GM12878 (cell line): ENCODE data around the gene DNMT3L. TPM values are rescaled to one million over a fixed set of nuclear protein-coding genes. Genes with fewer than 3 reads are reported as not detected.
"Not testable (repeated sequence)": the region's sequence is repeated elsewhere in the genome, so short reads cannot be mapped to it uniquely, and the experiment has no call there.

Experiments
- ATAC-seq: fragments of 200-7000 bp; cut with Tn5 transposase; 3 replicates; pipeline ENCODE4 v1.9.1; 2020; ENCODE audit warnings: mild to moderate bottlenecking, moderate library complexity
- BruUV-seq: library from RNA; stranded (reverse); fragments of 400-500 nt; replicated peaks from 2 replicates; lab custom pipeline; 2021; lab: Mats Ljungman, UMichigan
- CTCF ChIA-PET: fragments of 300-600 bp; sonication (Branson Sonifier 250); formaldehyde crosslinking; extraction: SDS; loops from one replicate; lab custom pipeline; 2021; ENCODE audit warnings: inconsistent platforms; lab: Yijun Ruan, JAX
- POLR2A ChIA-PET: fragments of 350-600 bp; formaldehyde crosslinking; extraction: SDS; loops from one replicate; lab custom pipeline; 2021; ENCODE audit warnings: inconsistent platforms; lab: Charles Lee
- RAD21 ChIA-PET: fragments of 300-600 bp; sonication (Branson Sonifier 250); formaldehyde crosslinking; loops from one replicate; lab custom pipeline; 2023; ENCODE audit warnings: antibody characterized with exemption; ENCODE audit not compliant: unreplicated experiment; lab: Charles Lee
- SMC1A ChIA-PET: fragments of 300-600 bp; sonication (Branson Sonifier 250); formaldehyde crosslinking; loops from one replicate; lab custom pipeline; 2023; ENCODE audit not compliant: unreplicated experiment, uncharacterized antibody; lab: Charles Lee
- DNase-seq: peaks from one replicate; pipeline ENCODE4 v3.0.0-alpha.2; 2011; ENCODE audit warnings: low read depth, low spot score
- FAIRE-seq: peaks from 3 replicates; lab custom pipeline; 2011; peaks lifted over from hg19 to GRCh38; lab: Jason Lieb, UNC
- H2AFZ ChIP-seq: 2 replicates; pipeline ENCODE4 v1.6.0; 2011; ENCODE audit warnings: low read depth, low read length, control low read depth; ENCODE audit not compliant: control insufficient read depth
- H3K27ac ChIP-seq: 2 replicates; pipeline ENCODE4 v1.5.1; 2011; ENCODE audit warnings: control low read depth; ENCODE audit not compliant: control insufficient read depth, insufficient read depth
- H3K27me3 ChIP-seq, 2 experiments: replicated peaks in 1 of 2; 2 replicates each; pipeline versions ENCODE4 v1.6.0 to v1.6.1; 2011; ENCODE audit warnings: low read length in 1 of 2; ENCODE audit not compliant: control insufficient read depth in 2 of 2, insufficient read depth in 2 of 2
- H3K36me3 ChIP-seq, 2 experiments: 2 replicates each; pipeline ENCODE4 v1.5.1; 2011; ENCODE audit warnings: low read length in 1 of 2; ENCODE audit not compliant: control insufficient read depth in 2 of 2, insufficient read depth in 2 of 2
- H3K4me1 ChIP-seq: 2 replicates; pipeline ENCODE4 v1.6.1; 2011; ENCODE audit warnings: mild to moderate bottlenecking, low read length, moderate library complexity, mixed read lengths; ENCODE audit not compliant: control insufficient read depth, insufficient read depth
- H3K4me2 ChIP-seq: 2 replicates; pipeline ENCODE4 v1.6.0; 2011; ENCODE audit warnings: control low read depth; ENCODE audit not compliant: control insufficient read depth, insufficient read depth
- H3K4me3 ChIP-seq: fragments of 200-600 bp; sonication (generic); 2 replicates; pipeline ENCODE4 v1.5.1; 2016
- H3K79me2 ChIP-seq: 2 replicates; pipeline ENCODE4 v1.6.0; 2011; ENCODE audit warnings: low read length; ENCODE audit not compliant: control insufficient read depth, insufficient read depth
- H3K9ac ChIP-seq: 2 replicates; pipeline ENCODE4 v1.8.0; 2011; ENCODE audit warnings: low read length, control low read depth, mixed read lengths; ENCODE audit not compliant: control insufficient read depth, insufficient read depth
- H3K9me3 ChIP-seq: replicated peaks from 3 replicates; pipeline ENCODE4 v1.5.1; 2011; ENCODE audit warnings: mild to moderate bottlenecking, low read length; ENCODE audit not compliant: control insufficient read depth, insufficient read depth
- H4K20me1 ChIP-seq: 2 replicates; pipeline ENCODE4 v1.6.0; 2011; ENCODE audit not compliant: control insufficient read depth, insufficient read depth
- CTCF ChIP-seq, 3 experiments: IDR thresholded peaks in 2 of 3; conservative IDR thresholded peaks in 1 of 3; 2 replicates each; pipeline ENCODE4 v1.5.1; 2011; ENCODE audit warnings: low read depth in 3 of 3, low read length in 3 of 3, mild to moderate bottlenecking in 3 of 3, control low read depth in 2 of 3, moderate library complexity in 2 of 3, inconsistent platforms in 1 of 3, mixed read lengths in 1 of 3; ENCODE audit not compliant: control insufficient read depth in 2 of 3, insufficient read depth in 1 of 3; ENCODE audit errors: extremely low read depth in 1 of 3
- WGBS: methylation state at CpG from one replicate; pipeline ENCODE4 v1.1.6; 2016; ENCODE audit warnings: low lambda C conversion rate; ENCODE audit not compliant: insufficient replicate concordance, insufficient coverage; ENCODE audit errors: missing lambda C conversion rate; 5-methylcytosine and 5-hydroxymethylcytosine counted together
- in situ Hi-C: fragments of 300-500 bp; cut with MboI; formaldehyde crosslinking; loops from 9 replicates; pipeline ENCODE4 v1.14.3; 2018; ENCODE audit warnings: mixed read lengths
- intact Hi-C: fragments of 100-400 bp; cut with micrococcal nuclease; formaldehyde crosslinking; loops from one replicate; pipeline ENCODE4 v1.14.2; 2022; ENCODE audit not compliant: unreplicated experiment
- polyA plus RNA-seq, 11 experiments: library from polyadenylated mRNA; depleted of rRNA in 4 of 11; unstranded in 6 of 11; stranded (reverse) in 5 of 11; fragments of >200 nt; fragmentation: Nextera tagmentation in 4 of 11; fragmentation: Illumina TruSeq in 1 of 11; extraction: Ambion mirVana in 4 of 11; extraction: Trizol in 1 of 11; gene quantifications; 1 replicate in 1 of 11; 2 replicates in 10 of 11; pipeline versions ENCODE4 v1.2.1 to v1.2.3, GENCODE V29; 2011 to 2016; ENCODE audit warnings: inconsistent platforms in 2 of 11, missing spikeins in 2 of 11, low read depth in 1 of 11
- total RNA-seq, 4 experiments: library from RNA; depleted of rRNA in 3 of 4; stranded (reverse); fragments of >200 nt in 3 of 4; fragmentation: Illumina TruSeq in 1 of 4; extraction: Trizol in 1 of 4; gene quantifications; 2 replicates each; pipeline versions ENCODE4 v1.2.1 to v1.2.3, GENCODE V29; 2013 to 2021

Gene DNMT3L
- total and polyA plus RNA-seq, 10 of the 15 experiments (the other 5 are each of a cell fraction or from before 2014, with no cell fraction given), result not detected

GRCh38 chr21:44302573-44303401 is 41.1 kb upstream of the DNMT3L start:
- H3K4me2 ChIP-seq, result peak overlapping the region; percentile 90
- POLR2A ChIA-PET, result interaction anchor here (0.7 kb wide), 1 partner anchor 216 kb away, joined by 4 read pairs; no protein-coding TSS in a partner anchor
- not testable (repeated sequence) for FAIRE-seq

More at GRCh38 chr21:44302573-44303401, 41.1 kb upstream of the DNMT3L start:
- CTCF ChIA-PET, result interaction anchor here (0.8 to 1.4 kb wide), 4 partner anchors 35 to 491 kb away, joined by 3 to 6 read pairs (median 4); no protein-coding TSS in a partner anchor
- in situ Hi-C loops, DNase-seq, BruUV-seq, H3K36me3 ChIP-seq: not testable (repeated sequence)
- peak overlapping the region; percentile 96; the same call in 1 of the 2 replicates for H3K4me3 ChIP-seq
- 54% methylated on average over 22 of the region's 23 CpGs for WGBS
- SMC1A ChIA-PET, result interaction anchor here (1.1 to 1.3 kb wide), 2 partner anchors 13 to 35 kb away, joined by 3 read pairs; no protein-coding TSS in a partner anchor
- intact Hi-C loops, result loop anchor here (1.0 kb wide), 1 partner anchor 35 kb away; no protein-coding TSS in a partner anchor
- H3K79me2 ChIP-seq, result peaks cover 64% of the 10 kb centered on the region
- peak in 2 of 3 experiments; percentile 16 to 28; a peak in 2 of 6 replicates for TF ChIP-seq CTCF (IDR thresholded peaks at IDR 0.05 in 2 of 3, conservative IDR thresholded peaks at IDR 0.05 in 1 of 3; ENCODE audit: control insufficient read depth in 2 of 3, extremely low read depth in 1 of 3, insufficient read depth in 1 of 3, low read depth in 3 of 3, low read length in 3 of 3)
- TF ChIP-seq, all 136 proteins: peak for 1; not testable (repeated sequence) for 135
- H3K27ac ChIP-seq, H4K20me1 ChIP-seq, H3K9ac ChIP-seq, H3K9me3 ChIP-seq, H2AFZ ChIP-seq, ATAC-seq, H3K27me3 ChIP-seq: not testable (repeated sequence)
- RAD21 ChIA-PET, result interaction anchor here (1.0 to 1.3 kb wide), 3 partner anchors 37 to 364 kb away, joined by 3 to 4 read pairs (median 4); partner anchors contain the start of gene CFAP410
- H3K4me1 ChIP-seq, result peaks cover 20% of the 10 kb centered on the region
